ENCODE data around the gene HES2. TPM values are rescaled to one million over a fixed set of nuclear protein-coding genes. Genes with fewer than 3 reads are reported as not detected.
"Not testable (repeated sequence)": the region's sequence is repeated elsewhere in the genome, so short reads cannot be mapped to it uniquely, and the experiment has no call there.

HES2 gene
- total RNA-seq, 1 donor from 2014 or later, result 7.3 TPM

DNA sequence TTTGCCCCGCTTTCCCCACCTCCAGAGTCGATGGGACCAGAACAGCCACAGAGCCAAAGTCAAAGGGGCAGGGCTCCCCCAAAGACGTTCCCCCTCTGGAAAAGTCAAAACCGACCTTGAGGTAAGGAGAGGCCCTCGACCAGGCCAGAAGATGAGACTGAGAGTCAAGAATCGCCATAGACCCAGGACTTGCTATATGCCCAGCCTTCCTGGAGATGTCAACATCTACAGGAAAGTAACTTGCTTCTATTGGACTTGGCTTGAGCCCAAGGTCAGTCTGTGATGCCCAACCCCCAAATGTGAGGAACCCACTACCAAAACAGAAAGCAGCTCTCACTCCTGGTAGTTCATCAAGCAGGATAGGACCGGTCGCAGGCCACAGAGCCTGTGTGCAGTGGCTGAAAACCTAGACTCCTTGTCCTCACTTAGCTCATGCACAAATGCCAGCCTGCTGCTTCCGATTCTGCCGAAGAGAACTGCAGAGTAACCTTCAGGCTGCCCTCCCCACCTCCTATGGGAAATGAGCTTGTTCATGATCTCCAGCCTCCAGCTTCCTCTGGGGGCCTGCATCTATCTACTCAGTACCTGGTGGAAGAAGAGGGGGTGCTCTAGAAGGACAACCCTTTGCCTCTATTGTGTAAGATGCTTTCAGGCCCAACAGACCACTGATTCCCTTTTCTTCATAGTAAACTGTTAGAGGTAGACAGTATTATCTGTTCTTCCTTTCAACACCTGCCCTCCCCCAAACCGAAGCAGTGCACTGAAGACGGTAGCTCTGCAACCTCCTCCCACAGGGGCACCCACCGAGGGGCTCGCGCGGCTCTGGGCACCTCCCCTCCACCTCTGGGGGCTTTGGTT, 27.5 kb downstream of the HES2 start:
- DNase-seq (ENCODE audit: low read depth in 2 of 2), result peak; percentile 13 to 47

DNA sequence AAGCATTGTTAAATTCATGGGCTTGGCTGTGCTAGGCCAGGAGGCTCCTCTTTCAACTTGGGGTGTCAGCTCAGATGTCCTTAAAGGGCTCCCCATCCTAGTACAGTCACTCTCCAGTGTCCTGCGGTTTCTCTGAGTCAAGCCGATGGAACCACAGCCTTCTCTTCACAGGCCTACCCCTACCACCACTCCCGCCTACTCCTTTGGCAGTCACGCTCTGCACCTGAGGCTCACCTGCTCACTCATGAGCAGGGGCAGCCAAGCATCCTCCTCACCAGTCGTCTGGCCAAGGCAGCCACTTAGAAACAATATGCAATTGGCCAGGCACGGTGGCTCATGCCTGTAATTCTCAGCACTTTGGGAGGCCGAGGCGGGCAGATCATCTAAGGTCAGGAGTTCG, 29.7 kb downstream of the HES2 start:
- DNase-seq (ENCODE audit: low read depth in 2 of 2), result no peak

DNA sequence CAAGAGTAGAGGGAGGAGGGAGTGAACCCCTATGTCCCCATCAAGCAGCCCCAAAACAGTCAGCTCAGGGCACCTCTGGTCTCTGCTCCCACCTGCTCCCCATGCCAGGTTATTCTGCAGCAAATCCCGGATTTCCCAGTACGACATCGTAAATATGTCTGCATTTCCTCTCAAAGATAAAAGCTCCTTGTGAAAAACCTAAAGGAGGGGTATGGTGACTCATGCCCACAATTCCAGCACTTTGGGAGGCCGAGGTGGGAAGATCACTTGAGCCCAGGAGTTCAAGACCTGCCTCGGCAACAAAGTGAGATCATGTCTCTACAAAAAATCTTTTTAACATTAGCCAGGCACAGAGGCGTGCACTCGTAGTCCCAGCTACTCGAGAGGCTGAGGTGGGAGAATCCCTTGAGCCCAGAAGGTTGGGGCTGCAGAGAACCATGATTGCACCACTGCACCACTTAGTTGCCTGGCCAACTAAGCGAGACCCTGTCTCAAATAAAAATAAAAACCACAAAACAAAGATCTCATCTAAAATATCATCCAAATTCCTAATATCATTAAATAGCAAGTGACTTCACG, 33.3 kb downstream of the HES2 start:
- DNase-seq (ENCODE audit: low read depth in 2 of 2), result peak in 1 of 2 donors; percentile 48

DNA sequence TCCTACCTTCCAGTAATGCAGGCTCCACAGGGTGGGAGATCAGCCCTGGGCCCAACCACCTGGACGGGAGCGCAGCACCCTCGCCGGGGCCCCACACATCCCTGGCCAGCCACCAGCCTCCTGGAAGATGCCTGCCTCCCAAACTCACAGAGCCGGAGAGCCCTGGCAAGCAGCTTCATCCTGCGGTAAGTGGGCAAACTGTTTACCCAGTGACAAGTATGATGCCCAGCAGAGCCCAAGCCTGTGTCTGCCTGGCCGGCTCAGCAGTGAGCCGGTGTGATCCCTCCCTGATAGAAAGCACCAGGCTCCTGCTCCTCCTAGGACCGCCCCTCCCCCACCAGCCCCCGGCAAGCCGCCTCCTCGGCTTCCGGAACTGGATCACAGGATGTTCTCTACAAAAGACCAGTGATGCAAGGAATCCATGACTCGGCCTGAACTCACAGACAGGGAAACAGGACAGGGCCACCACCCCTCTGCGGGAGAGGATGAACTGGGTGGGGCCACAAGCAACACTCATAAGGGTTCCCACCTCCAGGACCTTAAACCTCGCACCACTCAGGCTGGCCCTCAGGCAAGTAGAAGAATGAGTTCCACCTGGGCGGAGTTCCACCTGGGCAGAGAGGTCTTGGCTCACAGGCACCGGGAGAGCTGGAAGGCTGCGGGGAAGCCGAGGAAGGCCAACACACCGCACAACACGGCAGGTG, 34.1 kb downstream of the HES2 start:
- peak; percentile 72 to 87 for DNase-seq (ENCODE audit: low read depth in 2 of 2)

DNA sequence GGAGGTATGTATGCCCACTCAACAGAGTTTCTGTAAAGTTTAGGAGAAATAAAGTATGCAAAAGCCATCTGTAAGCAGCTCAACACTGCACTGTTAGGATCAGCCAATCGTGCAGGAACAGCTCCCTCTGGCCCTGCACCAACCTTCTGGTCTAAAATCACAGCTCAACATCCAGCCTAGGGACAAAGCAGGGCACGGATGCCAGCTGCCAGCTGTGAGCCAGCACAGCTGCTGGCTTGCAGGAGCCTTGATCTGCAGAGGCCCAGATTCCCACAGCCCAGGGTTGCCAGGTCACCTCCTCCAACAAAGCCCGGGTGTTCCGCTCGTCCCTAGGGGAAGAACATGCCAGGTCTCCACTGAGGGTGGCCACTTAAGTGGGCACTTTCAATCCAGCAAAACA, 34.8 kb downstream of the HES2 start:
- peak in 1 of 2 donors; percentile 16 for DNase-seq (ENCODE audit: low read depth in 2 of 2)

DNA sequence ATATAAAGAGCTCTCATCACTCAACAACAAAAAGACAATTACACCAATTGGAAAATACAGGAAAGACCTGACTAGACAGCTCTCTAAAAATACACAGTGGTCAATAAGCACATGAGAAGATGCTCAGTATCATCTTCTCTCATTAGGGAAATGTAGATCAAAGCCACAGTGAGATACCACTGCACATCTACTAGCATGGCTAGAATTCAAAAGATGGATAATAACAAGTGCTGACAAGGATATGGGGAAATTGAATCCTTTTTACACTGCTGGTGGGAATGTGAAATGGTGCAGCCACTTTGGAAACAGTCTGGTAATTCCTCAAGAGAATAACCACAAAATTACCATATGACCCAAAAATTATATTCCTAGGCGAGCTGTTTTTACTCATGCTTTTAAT, 35.6 kb downstream of the HES2 start:
- DNase-seq (ENCODE audit: low read depth in 2 of 2), result no peak

DNA sequence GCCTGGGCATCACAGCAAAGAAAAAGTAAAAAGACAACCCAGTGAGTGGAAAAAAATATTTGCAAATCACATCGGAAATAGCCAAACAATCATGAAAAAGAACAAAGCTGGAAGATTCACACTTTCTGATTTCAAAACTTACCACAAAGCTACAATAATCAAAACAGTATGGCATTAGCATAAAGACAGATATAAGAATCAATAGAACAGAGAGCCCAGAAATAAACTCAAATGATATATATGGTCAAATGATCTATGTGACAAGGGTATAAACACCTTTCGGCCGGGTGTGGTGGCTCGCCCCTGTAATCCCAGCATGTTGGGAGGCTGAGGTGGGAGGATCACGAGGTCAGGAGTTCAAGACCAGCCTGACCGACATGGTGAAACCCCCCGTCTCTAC, 39.7 kb downstream of the HES2 start:
- DNase-seq (ENCODE audit: low read depth in 2 of 2), result no peak

DNA sequence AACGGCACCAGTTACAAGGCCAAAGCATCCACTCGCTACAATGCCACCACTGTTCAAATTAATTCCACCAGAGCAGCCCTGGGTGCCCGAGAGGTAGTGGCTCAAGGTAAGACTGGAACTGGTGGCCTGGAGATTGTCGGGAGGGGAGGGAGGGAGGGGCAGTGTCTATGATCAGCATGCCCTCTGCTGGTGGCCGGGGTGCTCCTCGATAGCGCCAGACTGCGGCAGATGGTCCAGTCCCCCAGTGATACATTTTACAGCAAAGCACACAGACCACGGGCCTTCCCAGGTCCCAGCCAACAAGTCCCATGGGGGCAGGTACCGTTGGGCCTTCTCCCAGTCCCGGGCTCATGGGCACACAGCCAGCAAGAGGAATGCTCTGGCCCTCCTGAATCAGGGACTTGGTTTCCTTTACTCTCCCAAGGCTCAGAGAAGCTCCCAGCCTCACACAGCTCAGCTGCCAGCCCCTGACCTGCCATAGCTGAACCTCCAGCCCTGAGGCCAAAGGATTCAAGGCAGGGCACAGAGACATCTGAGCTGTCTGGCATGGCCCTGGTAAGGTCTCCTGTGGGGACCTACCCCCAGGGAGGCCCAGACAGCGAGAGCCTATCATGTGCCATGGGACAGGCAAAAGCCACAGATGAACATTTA, 41.5 kb downstream of the HES2 start:
- peak in 1 of 2 donors; percentile 26 for DNase-seq (ENCODE audit: low read depth in 2 of 2)

DNA sequence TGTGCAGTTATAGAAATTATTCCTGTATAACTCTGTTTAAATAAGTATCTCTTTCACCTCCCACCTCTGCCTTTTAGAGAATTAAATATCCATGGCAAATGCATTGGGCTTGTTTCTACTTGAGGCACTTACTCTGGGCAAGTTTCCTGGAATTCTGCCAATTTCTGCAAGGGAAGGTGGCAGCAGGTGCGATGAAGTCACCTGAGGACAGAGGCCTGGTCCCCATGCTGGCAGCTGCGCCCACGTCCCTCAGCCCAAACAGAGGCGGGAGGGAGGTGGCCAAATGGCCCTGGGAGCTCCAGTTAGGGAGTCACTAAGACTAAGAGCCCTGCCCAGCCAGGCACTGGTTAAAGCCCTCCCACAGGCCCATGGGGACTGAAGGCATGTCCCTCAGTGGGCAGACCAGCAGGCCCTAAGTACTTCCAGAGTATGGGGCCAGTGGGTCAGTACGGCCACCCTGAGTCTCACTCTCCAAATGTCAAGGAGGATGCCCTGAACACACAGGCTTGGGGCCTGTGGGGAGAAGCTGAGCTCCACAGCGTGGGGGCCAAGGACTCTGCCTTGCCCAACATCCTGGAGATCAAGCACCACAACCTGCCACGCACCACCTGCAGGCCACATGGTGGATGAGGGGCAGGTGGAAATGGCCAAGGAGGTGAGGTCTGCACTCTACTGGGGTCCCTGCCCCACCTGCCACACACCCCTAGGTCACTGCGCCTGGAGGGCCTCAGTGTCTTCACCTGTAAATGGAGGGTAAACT, 45.6 kb downstream of the HES2 start:
- DNase-seq (ENCODE audit: low read depth in 2 of 2), result no peak

DNA sequence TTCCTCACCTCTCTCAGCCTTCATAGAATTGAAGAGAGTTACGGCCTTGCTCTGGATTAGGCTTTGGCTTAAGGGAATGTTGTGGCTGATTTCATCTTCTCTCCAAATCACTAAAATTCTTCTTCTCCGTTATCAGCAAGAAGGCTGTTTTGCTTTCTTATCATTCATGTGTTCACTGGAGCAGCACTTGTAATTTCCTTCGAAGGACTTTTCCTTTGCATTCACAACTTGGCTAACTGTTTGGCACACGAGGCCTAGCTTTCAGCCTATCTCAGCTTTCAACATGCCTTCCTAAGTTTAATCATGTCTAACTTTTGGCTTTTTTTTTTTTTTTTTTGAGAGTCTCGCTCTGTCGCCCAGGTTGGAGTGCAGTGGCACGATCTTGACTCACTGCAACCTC, 47.5 kb downstream of the HES2 start:
- not testable (repeated sequence) for DNase-seq (ENCODE audit: low read depth in 2 of 2)

DNA sequence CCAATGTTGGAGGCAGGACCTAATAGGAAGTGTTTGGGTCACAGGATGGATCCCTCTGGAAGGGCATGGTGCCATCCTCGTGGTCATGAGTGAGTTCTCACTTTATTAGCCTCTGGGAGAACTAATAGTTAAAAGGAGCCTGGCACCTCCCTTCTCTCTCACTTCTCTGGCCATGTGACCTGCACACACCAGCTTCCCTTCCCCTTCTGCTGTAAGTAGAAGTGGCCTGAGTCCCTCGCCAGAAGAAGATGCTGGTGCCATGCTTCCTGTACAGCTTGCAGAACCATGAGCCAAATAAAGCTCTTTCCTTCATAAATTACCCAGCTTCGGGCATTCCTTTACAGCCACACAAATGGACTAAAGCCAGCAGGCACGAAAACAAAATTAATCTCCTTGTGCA, 49.7 kb downstream of the HES2 start:
- no peak for DNase-seq (ENCODE audit: low read depth in 2 of 2)

DNA sequence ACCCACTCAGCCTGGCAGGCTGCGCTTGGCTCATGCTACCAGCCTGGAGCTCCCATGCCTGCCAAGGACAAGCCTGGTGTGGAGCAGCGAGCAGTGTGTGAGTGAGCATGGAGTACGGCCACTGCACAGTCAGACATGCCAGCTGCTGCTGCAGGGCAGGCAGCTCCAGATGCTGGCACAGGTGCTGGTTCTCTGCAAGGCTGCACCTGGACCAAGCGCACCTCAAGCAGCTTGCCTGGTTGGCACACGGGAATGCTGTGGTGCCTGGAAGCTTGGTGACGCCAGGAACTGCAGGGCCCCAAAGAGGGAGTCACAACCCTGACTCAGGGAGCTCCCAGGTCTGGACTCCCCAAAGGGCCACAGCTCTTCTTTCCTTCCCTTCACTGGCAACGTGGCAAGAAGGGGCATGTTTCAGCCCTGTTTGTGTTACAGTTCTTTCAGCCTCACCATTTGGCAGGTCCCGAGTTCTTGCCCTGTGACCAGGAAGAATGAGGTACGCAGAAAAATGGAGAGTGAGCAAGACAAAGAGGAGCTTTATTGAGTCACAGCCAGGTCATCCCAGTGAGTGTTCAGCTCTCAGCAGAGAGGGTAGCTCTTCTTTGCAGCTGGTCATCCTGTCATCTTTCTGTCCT, 52.2 kb downstream of the HES2 start:
- DNase-seq (ENCODE audit: low read depth in 2 of 2), result no peak

DNA sequence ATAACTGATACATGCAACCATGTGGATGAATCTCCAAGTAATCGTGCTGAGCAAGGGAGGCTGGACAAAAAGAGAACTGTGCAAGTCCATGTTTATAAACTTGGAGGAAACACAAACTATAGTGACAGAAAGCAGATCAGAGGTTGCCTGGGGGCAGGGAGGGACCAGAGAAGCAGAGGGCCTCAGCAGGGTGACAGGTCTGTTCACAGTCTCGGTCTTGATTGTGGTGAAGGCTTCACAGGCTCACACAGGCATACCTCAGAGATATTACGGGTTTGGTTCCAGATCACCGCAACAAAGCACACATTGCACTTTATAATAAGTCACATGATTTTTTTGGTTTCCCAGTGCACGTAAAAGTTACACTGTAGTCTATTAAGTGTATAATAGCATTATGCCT, 54.7 kb downstream of the HES2 start:
- no peak for DNase-seq (ENCODE audit: low read depth in 2 of 2)

DNA sequence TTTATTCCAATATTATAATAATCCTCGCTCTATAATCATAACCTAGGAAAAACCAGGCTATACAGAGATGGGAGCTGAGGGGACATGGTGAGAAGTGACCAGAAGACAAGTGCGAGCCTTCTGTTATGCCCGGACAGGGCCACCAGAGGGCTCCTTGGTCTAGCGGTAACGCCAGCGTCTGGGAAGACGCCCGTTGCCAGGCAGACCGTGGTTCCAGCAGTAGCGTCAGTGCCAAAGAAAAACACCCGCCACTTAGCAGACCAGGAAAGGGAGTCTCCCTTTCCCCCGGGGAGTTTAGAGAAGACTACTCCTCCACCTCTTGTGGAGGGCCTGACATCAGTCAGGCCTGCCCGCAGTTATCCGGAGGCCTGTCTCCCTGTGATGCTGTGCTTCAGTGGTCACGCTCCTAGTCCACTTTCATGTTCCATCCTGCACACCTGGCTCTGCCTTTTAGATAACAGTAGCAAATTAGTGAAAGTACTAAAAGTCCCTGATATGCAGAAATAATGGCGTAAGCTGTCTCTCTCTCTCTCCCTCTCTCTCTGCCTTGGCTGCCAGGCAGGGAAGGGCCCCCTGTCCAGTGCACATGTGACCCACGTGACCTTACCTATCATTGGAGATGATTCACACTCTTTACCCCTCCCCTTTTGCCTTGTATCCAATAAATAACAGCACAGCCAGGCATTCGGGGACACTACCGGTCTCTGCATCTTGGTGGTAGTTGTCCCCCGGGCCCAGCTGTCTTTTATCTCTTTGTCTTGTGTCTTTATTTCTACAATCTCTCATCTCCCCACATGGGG, 56.4 kb downstream of the HES2 start:
- peak; percentile 27 to 64 for DNase-seq (ENCODE audit: low read depth in 2 of 2)

Other genes with a start within 250 kb of the HES2 start
- gene CHD5, start 239.6 kb downstream of the HES2 start, total RNA-seq, result under 0.01 TPM in 2 replicates
- 149 and 152 TPM in 2 replicates for gene RPL22, start 220.3 kb downstream of the HES2 start, total RNA-seq
- 2.4 and 2.6 TPM in 2 replicates for gene RNF207, start 213.8 kb downstream of the HES2 start, total RNA-seq
- gene ICMT, start 184.0 kb downstream of the HES2 start, total RNA-seq, result 51.6 and 72.6 TPM in 2 replicates
- gene HES3, start 175.7 kb downstream of the HES2 start, total RNA-seq, result not detected in 2 replicates
- gene GPR153, start 158.8 kb downstream of the HES2 start, total RNA-seq, result 1.7 and 3.0 TPM in 2 replicates
- gene ACOT7, start 26.2 kb downstream of the HES2 start, total RNA-seq, result 10.7 and 25.1 TPM in 2 replicates
- gene ESPN, start 4.9 kb upstream of the HES2 start, total RNA-seq, result 0.20 and 0.65 TPM in 2 replicates
- 3.3 and 5.2 TPM in 2 replicates for gene TNFRSF25, start 46.3 kb upstream of the HES2 start, total RNA-seq
- gene PLEKHG5, start 71.7 kb upstream of the HES2 start, total RNA-seq, result 17.9 and 20.9 TPM in 2 replicates
- gene NOL9, start 134.6 kb upstream of the HES2 start, total RNA-seq, result 12.9 and 15.1 TPM in 2 replicates
- gene TAS1R1, start 135.4 kb upstream of the HES2 start, total RNA-seq, result not detected in 2 replicates
- 7.4 and 10.7 TPM in 2 replicates for gene ZBTB48, start 160.1 kb upstream of the HES2 start, total RNA-seq
- gene KLHL21, start 182.9 kb upstream of the HES2 start, total RNA-seq, result 12.4 and 18.3 TPM in 2 replicates
- gene PHF13, start 193.8 kb upstream of the HES2 start, total RNA-seq, result 7.7 and 7.8 TPM in 2 replicates
- gene THAP3, start 204.9 kb upstream of the HES2 start, total RNA-seq, result 13.5 and 19.8 TPM in 2 replicates

All from lung microvascular endothelial cell (primary cell).